ENCODE measurements around the gene ALS2CL.

GRCh38 chr3:46648096-46648495, 45.4 kb downstream of the ALS2CL start:
- no peak for TF ChIP-seq CTCF (conservative IDR thresholded peaks at IDR 0.05; ENCODE audit: low read depth in 2 of 2)
- TF ChIP-seq POLR2AphosphoS5 (IDR thresholded peaks at IDR 0.05; ENCODE audit: low read depth): no peak
- no peak for TF ChIP-seq STAT1 (IDR thresholded peaks at IDR 0.05; ENCODE audit: unreplicated experiment)
- TF ChIP-seq EZH2 (IDR thresholded peaks at IDR 0.05; ENCODE audit: low read depth, unreplicated experiment): no peak
- no peak for TF ChIP-seq REST (IDR thresholded peaks at IDR 0.05; ENCODE audit: unreplicated experiment)

All from GM23338 (cell line).